GM19324 (cell line): Measurements from ENCODE around the gene SUSD4.
"Not testable (repeated sequence)": the region's sequence is repeated elsewhere in the genome, so short reads cannot be mapped to it uniquely, and the experiment has no call there.

ENCODE experiments used
- ATAC-seq: cut with Tn5 transposase; IDR thresholded peaks from one replicate; pipeline ENCODE4 v1.9.1; 2021; ENCODE audit warnings: mild to moderate bottlenecking, moderate library complexity; ENCODE audit not compliant: unreplicated experiment, low FRiP score

SUSD4 gene

GRCh38 chr1:223299553-223299952, 64.4 kb downstream of the SUSD4 start:
- no peak for ATAC-seq

DNA sequence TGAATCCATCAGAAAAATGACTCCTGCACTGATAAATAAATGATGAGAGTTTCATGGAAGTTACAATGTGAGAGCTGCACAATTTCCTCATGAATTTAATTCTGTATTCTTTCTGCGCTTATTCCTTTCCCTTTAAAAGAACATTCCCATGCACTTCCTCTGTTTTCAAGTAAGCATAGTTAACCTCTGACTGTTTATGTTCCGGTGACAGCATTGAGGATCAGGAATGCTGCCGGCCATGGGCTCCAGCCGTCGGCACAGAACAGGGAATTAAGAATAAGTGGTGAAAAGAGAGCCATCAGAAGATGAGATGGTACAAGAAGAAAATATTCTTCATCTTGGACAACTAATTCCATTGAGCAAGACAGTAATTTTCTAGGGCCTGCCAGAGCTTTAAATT, 65.3 kb downstream of the SUSD4 start:
- no peak for ATAC-seq

- ATAC-seq = no peak
Measured at GRCh38 chr1:223297800-223298199, 66.2 kb downstream of the SUSD4 start.

GRCh38 chr1:223291796-223292195, 72.2 kb downstream of the SUSD4 start:
- no peak for ATAC-seq

GRCh38 chr1:223290397-223290796, 73.6 kb downstream of the SUSD4 start:
- no peak for ATAC-seq

GRCh38 chr1:223289621-223290020, 74.4 kb downstream of the SUSD4 start:
- no peak for ATAC-seq

GRCh38 chr1:223288826-223289225, 75.2 kb downstream of the SUSD4 start:
- no peak for ATAC-seq

- no peak for ATAC-seq
Measured at GRCh38 chr1:223285452-223285851, 78.5 kb downstream of the SUSD4 start.

DNA sequence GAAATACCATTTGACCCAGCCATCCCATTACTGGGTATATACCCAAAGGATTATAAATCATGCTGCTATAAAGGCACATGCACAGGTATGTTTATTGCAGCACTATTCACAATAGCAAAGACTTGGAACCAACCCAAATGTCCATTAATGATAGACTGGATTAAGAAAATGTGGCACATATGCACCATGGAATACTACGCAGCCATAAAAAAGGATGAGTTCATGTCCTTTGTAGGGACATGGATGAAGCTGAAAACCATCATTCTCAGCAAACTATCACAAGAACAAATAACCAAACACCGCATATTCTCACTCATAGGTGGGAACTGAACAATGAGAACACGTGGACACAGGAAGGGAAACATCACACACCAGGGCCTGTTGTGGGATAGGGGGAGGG, 80.3 kb downstream of the SUSD4 start:
- ATAC-seq = not testable (repeated sequence)

GRCh38 chr1:223278311-223278710, 85.7 kb downstream of the SUSD4 start:
- not testable (repeated sequence) for ATAC-seq

- no peak for ATAC-seq
Measured at GRCh38 chr1:223276029-223276428, 87.9 kb downstream of the SUSD4 start.

- no peak for ATAC-seq
Measured at GRCh38 chr1:223273511-223273910, 90.5 kb downstream of the SUSD4 start.

- ATAC-seq = no peak
Measured at GRCh38 chr1:223271085-223271781, 92.7 kb downstream of the SUSD4 start.

GRCh38 chr1:223270155-223270554, 93.8 kb downstream of the SUSD4 start:
- ATAC-seq = no peak

- ATAC-seq = no peak
Measured at GRCh38 chr1:223269006-223269405, 95.0 kb downstream of the SUSD4 start.

DNA sequence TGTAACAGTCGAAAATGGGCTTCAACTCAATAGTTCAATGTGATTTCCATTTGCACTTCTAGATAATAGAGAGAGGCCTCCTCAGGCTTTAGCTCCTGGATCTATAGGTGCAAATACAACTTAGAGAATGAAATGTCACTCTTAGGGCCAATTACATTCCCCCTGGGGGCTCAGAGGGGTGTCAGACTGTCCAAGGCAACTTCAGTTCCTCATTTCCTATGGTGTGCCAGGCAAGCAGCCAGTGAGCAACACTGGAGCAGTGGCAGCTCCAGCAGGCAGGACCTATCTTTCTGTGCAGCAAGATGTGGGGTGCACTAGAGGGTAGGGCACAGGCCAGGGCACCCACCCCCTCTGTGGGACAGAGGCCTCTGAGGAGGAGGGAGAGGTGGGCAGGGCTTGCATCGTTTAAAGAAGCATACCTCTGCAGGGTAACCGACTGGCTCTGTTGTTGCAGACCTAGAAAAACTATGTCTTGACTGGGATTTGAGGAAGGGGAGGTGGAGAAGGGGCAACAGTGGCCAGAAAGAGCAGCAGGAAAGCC, 97.3 kb downstream of the SUSD4 start:
- ATAC-seq = no peak

DNA sequence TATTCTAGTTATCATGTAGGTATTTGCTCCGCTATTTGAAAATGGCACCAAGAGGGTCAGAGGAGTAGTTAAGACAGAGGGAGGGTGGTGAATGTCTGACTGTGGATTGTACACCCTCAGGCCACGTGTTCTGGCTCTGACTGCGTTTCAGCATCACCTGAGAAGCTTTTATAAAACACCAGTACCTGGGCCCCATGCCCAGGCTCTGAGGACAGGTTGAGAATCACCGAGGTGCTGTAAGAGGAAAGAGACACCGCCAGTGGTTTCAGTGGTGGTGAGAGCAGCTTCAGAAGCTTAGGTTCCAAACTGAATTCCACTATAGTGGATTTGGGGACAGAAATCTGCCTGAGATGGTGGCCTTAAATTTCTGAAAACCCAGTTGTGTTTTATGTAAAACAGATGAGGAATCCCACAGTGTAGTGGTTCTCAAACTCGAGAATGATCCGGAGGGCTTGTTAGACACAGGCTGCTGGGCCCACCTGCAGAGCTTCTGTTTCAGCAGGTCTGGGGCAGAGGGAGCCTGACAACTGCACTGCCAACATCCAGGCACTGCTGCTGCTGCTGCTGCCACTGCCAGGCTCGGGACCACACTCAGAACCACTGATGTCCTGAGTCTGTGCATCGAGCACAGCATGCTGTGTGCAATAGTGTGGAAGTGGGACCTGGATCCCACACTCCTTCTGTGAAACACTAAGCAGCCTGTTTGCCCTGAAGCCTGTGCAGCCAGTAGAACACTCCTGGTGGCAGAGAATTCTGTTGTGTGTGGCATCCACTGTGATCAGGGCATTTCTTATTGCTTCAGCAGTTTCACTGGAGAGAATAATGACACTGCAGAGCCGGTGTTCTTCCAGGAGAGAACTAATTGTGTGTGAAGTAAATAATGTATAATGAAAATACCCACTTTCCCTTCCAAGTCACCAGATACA, 98.7 kb downstream of the SUSD4 start:
- no peak for ATAC-seq

- no peak for ATAC-seq
Measured at GRCh38 chr1:223264529-223264928, 99.4 kb downstream of the SUSD4 start.

- no peak for ATAC-seq
Measured at GRCh38 chr1:223261914-223262313, 102.1 kb downstream of the SUSD4 start.

- no peak for ATAC-seq
Measured at GRCh38 chr1:223260712-223261111, 103.3 kb downstream of the SUSD4 start.

DNA sequence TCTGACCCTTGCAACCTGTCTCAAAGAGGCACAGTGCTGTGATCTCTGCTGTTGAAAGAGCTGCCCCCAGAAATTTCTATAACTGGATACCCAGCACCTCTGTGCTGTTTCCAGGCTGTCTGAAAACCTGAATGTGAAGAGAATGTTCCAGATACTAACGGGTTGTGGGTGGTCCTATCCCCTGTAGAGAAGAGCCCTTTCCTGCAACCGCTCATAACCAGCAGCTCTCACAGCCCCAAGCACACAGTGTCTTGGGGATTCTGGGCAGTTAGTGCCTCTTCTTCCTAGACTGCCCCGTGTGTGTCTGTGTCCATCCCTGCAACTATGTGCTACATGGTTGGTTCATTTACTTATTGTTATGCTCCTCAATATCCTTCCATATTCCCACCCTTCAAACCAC, 104.5 kb downstream of the SUSD4 start:
- ATAC-seq = no peak
